GM12865 (cell line): ENCODE measurements around the gene TAS2R3.

ENCODE experiments used
- DNase-seq: peaks from one replicate; pipeline ENCODE4 v3.0.0; 2010; ENCODE audit warnings: low read depth
- H3K4me3 ChIP-seq: 2 replicates; pipeline ENCODE4 v1.5.1; 2011; ENCODE audit warnings: mild to moderate bottlenecking, low read depth, low read length, control low read depth
- CTCF ChIP-seq: IDR thresholded peaks from 2 replicates; pipeline ENCODE4 v1.5.1; 2011; ENCODE audit warnings: low read length, control low read depth, low read depth, inconsistent platforms; ENCODE audit not compliant: insufficient read depth; ENCODE audit errors: missing control alignments

The TAS2R3 gene

GRCh38 chr7:141729020-141729419, 34.9 kb upstream of the TAS2R3 start:
- DNase-seq: no peak
- TF ChIP-seq CTCF: no peak
- no peak overlapping the region for H3K4me3 ChIP-seq

- TF ChIP-seq CTCF: no peak
- DNase-seq: no peak
- H3K4me3 ChIP-seq: no peak overlapping the region
Observed at GRCh38 chr7:141731476-141732149, 32.3 kb upstream of the TAS2R3 start.

GRCh38 chr7:141737118-141737835, 26.6 kb upstream of the TAS2R3 start:
- H3K4me3 ChIP-seq: peak overlapping the region; percentile 78
- DNase-seq: peak; percentile 21

GRCh38 chr7:141737836-141738591, 25.9 kb upstream of the TAS2R3 start, which contains the start of gene SSBP1:
Gene SSBP1 (plus strand): TSS chr7:141738358. CDS start chr7:141739167, 809 bp downstream.
- H3K4me3 ChIP-seq: peak within 1 kb of the TSS; percentile 78
- DNase-seq: peak; percentile 97
- TF ChIP-seq CTCF: peak; percentile 83

More at GRCh38 chr7:141737118-141737835, 26.6 kb upstream of the TAS2R3 start:
- TF ChIP-seq CTCF: no peak

- H3K4me3 ChIP-seq: peak overlapping the region; percentile 78
- no peak for TF ChIP-seq CTCF
- no peak for DNase-seq
Observed at GRCh38 chr7:141738592-141739013, 25.3 kb upstream of the TAS2R3 start.

- DNase-seq: no peak
- TF ChIP-seq CTCF: no peak
- H3K4me3 ChIP-seq: peak overlapping the region; percentile 78
Observed at GRCh38 chr7:141739250-141739649, 24.6 kb upstream of the TAS2R3 start.
